ENCODE data around the gene MYCBP. TPM values are rescaled to one million over a fixed set of nuclear protein-coding genes. Genes with fewer than 3 reads are reported as not detected.
A peak's percentile ranks its signal among the peaks of the same experiment; 100 is the strongest.

Gene MYCBP
- total RNA-seq, 4 donors from 2014 or later, result 11.8 to 25.9 (median 14.8) TPM

DNA sequence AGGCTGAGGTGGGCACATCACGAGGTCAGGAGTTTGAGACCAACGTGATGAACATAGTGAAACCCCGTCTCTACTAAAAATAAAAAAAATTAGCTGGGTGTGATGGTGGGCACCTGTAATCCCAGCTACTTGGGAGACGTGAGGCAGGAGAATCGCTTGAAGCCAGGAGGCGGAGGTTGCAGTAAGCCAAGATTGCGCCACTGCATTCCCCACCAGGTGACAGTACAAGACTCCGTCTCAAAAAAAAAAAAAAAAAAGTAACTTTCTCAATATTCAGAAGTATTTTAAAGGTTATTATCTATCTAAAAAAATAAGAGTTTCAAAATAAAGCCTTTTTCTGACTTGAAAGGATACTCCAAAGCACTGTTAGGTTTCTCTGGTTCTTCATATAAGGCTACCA, 5.9 kb downstream of the MYCBP start:
- Histone ChIP-seq H3K4me3 (no peak overlapping the region), H3K4me1 (peaks cover 0 to 9% (median 3%) of the 10 kb centered on the region in 4 donors), H3K27me3 (no peaks in the 10 kb centered on the region), H3K27ac (no peak overlapping the region), H3K9me3 (no peaks in the 10 kb centered on the region), H3K36me3 (peaks cover 0 to 20% (median 0%) of the 10 kb centered on the region in 3 donors)
- TF ChIP-seq, protein P1, sequence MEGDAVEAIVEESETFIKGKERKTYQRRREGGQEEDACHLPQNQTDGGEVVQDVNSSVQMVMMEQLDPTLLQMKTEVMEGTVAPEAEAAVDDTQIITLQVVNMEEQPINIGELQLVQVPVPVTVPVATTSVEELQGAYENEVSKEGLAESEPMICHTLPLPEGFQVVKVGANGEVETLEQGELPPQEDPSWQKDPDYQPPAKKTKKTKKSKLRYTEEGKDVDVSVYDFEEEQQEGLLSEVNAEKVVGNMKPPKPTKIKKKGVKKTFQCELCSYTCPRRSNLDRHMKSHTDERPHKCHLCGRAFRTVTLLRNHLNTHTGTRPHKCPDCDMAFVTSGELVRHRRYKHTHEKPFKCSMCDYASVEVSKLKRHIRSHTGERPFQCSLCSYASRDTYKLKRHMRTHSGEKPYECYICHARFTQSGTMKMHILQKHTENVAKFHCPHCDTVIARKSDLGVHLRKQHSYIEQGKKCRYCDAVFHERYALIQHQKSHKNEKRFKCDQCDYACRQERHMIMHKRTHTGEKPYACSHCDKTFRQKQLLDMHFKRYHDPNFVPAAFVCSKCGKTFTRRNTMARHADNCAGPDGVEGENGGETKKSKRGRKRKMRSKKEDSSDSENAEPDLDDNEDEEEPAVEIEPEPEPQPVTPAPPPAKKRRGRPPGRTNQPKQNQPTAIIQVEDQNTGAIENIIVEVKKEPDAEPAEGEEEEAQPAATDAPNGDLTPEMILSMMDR (IDR thresholded peaks at IDR 0.05), result no peak
- TF ChIP-seq POLR2A (IDR thresholded peaks at IDR 0.05), result no peak
- no peak for DNase-seq

DNA sequence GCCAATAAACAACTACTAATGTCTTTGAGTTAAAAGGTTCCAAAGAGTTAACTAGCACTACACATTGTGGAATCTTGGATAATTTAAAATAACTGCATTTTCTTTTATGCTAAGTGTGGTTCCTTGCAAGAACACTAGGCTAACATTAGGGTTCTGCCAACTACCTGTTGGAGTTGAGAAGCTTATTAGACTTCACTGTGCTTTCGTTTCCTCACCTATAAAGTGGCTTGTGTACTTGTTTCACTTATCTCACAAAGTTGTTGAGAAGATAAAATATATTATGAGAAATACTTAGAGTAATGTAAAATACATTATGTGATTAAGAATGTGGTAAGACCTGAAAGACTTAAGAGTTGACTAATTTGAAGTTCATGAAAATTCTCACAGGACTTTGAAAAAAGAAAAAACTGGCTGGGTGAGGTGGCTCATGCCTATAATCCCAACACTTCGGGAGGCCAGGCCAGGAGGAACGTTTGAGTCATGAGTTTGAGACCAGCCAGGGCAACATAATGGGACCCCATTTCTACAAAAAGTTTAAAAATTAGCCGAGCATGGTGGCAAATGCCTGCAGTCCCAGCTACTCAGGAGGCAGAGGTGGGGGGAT, 7.9 kb downstream of the MYCBP start:
- Histone ChIP-seq H3K4me3 (no peak overlapping the region), H3K9me3 (no peaks in the 10 kb centered on the region), H3K4me1 (peaks cover 0 to 15% (median 5%) of the 10 kb centered on the region in 4 donors), H3K27me3 (no peaks in the 10 kb centered on the region), H3K36me3 (peaks cover 0 to 20% (median 0%) of the 10 kb centered on the region in 3 donors), H3K27ac (no peak overlapping the region)
- TF ChIP-seq POLR2A (IDR thresholded peaks at IDR 0.05), result no peak
- TF ChIP-seq, protein P1 (IDR thresholded peaks at IDR 0.05), result no peak
- DNase-seq, result no peak

DNA sequence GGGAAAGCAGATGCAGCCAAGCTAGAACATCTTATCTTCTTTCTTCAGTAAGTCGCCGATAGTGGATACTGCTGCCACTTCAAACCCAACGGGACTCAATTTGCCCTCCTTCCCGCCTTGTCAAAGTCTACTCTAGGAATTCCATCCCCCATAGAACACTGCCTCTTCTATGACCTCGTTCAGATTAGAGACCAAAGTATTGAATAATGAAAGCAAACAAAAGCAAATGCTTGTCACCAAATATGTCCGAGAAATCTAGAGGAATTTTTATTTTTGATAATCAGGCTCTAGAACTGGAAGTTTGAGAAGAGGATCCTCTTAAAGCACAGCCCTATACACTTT, 12.7 kb downstream of the MYCBP start:
- H3K27me3 ChIP-seq, result no peaks in the 10 kb centered on the region
- no peak for DNase-seq
- H3K4me3 ChIP-seq, result peak overlapping the region; percentile 76 to 97 (median 94)
- H3K27ac ChIP-seq, result peak overlapping the region; percentile 61 to 97 (median 94)
- no peaks in the 10 kb centered on the region for H3K9me3 ChIP-seq
- peaks cover 0 to 27% (median 20%) of the 10 kb centered on the region in 4 donors for H3K4me1 ChIP-seq
- H3K36me3 ChIP-seq, result peaks cover 0 to 21% (median 0%) of the 10 kb centered on the region in 3 donors
- TF ChIP-seq, protein P1 (IDR thresholded peaks at IDR 0.05), result no peak
- no peak for TF ChIP-seq POLR2A (IDR thresholded peaks at IDR 0.05)

DNA sequence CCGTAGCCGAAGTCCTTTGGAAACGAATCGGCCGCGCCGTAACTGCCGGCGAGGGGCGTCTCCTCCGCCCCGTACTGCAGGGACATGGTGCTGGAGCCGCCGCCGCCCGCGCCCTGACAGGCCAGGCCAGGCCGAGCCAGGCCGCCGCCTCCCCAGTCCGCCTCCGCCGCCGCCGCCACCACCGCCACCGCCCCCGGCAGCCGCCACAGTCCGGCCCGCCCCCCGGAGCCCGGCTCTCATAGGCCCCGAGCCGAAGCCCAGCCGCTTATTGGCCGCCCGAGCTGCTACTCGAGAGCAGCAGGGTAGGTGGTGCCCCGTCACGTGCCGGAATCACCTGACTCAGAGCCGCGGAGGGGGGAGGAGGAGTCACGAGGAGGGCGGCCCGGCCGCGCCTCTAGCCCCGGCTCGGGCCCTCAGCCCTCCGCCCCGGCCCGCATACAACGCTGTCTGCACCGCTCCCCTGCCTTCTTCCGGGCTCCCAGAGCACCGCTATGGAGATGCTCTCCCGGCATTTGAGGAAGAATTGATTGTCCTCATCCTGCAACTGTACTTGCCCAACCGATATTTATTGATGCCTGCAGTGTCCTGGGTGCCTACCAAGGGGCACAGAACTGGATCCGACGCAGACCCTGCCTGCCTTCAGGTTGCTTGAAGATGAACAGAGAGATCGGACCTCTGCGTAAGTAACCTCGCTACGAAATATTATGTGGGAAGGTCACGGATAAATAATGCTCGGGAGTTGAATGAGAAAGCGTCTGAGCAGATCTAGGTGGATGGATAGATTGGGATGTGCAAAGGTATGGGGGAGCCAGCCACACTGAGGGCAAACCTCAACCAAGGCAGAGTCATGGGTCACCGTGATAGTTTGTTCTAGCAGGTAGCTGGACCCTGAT, 13.3 kb downstream of the MYCBP start, which contains the start of gene RRAGC:
Gene RRAGC (minus strand): TSS at position 212 of the 893 bp plus-strand sequence. CDS start 126 bp downstream, at position 86.
- no peaks in the 10 kb centered on the region for H3K9me3 ChIP-seq
- H3K27ac ChIP-seq, result peak within 1 kb of the TSS; percentile 89 to 97 (median 94)
- DNase-seq, result peak; percentile 99 to 100 (median 100)
- H3K36me3 ChIP-seq, result peaks cover 0 to 21% (median 0%) of the 10 kb centered on the region in 3 donors
- peaks cover 0 to 27% (median 20%) of the 10 kb centered on the region in 4 donors for H3K4me1 ChIP-seq
- no peaks in the 10 kb centered on the region for H3K27me3 ChIP-seq
- peak within 1 kb of the TSS; percentile 76 to 97 (median 94) for H3K4me3 ChIP-seq
- peak; percentile 20 to 40 for TF ChIP-seq POLR2A (IDR thresholded peaks at IDR 0.05)
- TF ChIP-seq, protein P1 (IDR thresholded peaks at IDR 0.05), result no peak

DNA sequence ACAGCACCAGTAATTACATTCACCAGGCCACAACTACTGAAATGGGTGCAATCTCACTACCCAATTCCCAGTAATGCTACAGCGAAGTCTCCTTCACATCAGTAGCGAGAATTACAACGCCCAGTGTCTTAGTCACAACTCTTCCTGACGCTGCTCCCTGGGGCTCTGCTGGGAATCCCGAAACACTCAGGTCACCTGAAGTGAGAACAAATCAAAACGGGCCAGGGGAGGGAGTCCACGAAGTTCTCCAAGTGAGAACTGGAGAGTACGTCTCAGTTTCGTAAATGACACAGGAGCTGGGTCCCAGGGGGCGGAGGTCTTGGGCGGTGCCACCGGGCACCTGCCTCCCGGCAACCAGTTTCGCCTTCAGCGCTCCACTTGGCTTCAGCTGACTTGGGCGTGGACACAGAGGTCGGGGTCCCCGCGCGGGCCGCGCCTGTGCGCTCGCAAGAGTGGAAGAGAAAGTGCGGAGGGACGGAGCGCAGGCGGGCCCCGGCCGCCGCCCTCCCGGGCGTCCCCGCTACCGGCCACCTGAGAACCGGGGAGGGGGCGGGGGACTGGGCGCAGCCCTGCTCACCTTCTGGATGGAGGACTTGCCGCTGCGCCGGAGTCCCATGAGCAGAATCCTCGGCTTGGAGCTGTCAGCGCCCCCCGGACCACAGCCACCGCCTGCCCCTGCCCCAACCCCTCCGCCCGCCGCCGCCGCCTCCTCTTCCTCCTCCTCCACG, 14.2 kb downstream of the MYCBP start:
- H3K27me3 ChIP-seq, result no peaks in the 10 kb centered on the region
- peaks cover 0 to 22% (median 0%) of the 10 kb centered on the region in 3 donors for H3K36me3 ChIP-seq
- H3K27ac ChIP-seq, result peak overlapping the region; percentile 89 to 97 (median 94)
- peak overlapping the region; percentile 76 to 97 (median 94) for H3K4me3 ChIP-seq
- peaks cover 0 to 27% (median 20%) of the 10 kb centered on the region in 4 donors for H3K4me1 ChIP-seq
- peak; percentile 64 to 87 (median 86) for DNase-seq
- H3K9me3 ChIP-seq, result no peaks in the 10 kb centered on the region
- peak in 1 of 2 donors; percentile 30 for TF ChIP-seq POLR2A (IDR thresholded peaks at IDR 0.05)
- TF ChIP-seq, protein P1 (IDR thresholded peaks at IDR 0.05), result no peak

Measured in Peyer's patch (tissue), 4 donors.